ENCODE data around the gene CASZ1.
A peak's percentile ranks its signal among the peaks of the same experiment; 100 is the strongest.

The CASZ1 gene

GRCh38 chr1:10640843-10641553 lies 155.4 kb downstream of the CASZ1 start:
- DNase-seq: no peak

- peak in 21 of 56 donors; percentile 4 to 55 (median 30) for DNase-seq
Observed at GRCh38 chr1:10639775-10640578, 156.5 kb downstream of the CASZ1 start.

GRCh38 chr1:10639011-10639774 lies 157.3 kb downstream of the CASZ1 start:
- DNase-seq: no peak

- DNase-seq: no peak
Observed at GRCh38 chr1:10638559-10639005, 157.9 kb downstream of the CASZ1 start.

GRCh38 chr1:10637834-10638558 lies 158.4 kb downstream of the CASZ1 start:
- DNase-seq: no peak

GRCh38 chr1:10637400-10637799 lies 159.0 kb downstream of the CASZ1 start:
- no peak for DNase-seq

- no peak for DNase-seq
Observed at GRCh38 chr1:10635992-10636391, 160.5 kb downstream of the CASZ1 start.

GRCh38 chr1:10635085-10635896 lies 161.2 kb downstream of the CASZ1 start:
- DNase-seq: no peak

- no peak for DNase-seq
Observed at GRCh38 chr1:10634428-10635084, 161.9 kb downstream of the CASZ1 start.

- no peak for DNase-seq
Observed at GRCh38 chr1:10634075-10634427, 162.4 kb downstream of the CASZ1 start.

GRCh38 chr1:10633416-10633815 lies 163.0 kb downstream of the CASZ1 start:
- no peak for DNase-seq

GRCh38 chr1:10632691-10633090 lies 163.8 kb downstream of the CASZ1 start:
- DNase-seq: no peak

GRCh38 chr1:10631811-10632593 lies 164.4 kb downstream of the CASZ1 start:
- DNase-seq: no peak

- no peak for DNase-seq
Observed at GRCh38 chr1:10631121-10631810, 165.2 kb downstream of the CASZ1 start.

- no peak for DNase-seq
Observed at GRCh38 chr1:10630661-10631120, 165.8 kb downstream of the CASZ1 start.

- no peak for DNase-seq
Observed at GRCh38 chr1:10629816-10630571, 166.5 kb downstream of the CASZ1 start.

GRCh38 chr1:10629091-10629815 lies 167.2 kb downstream of the CASZ1 start:
- DNase-seq: no peak
